Esophagus (tissue), 2 donors: ENCODE measurements around the gene HNRNPA2B1. TPM values are rescaled to one million over a fixed set of nuclear protein-coding genes. Genes with fewer than 3 reads are reported as not detected.

Source experiments
- H3K27ac ChIP-seq, 2 donors: one replicate each; pipeline ENCODE4 v1.5.1; 2013; ENCODE audit warnings: low read depth in 2 of 2, mild to moderate bottlenecking in 2 of 2, inconsistent platforms in 1 of 2, low read length in 1 of 2, moderate library complexity in 1 of 2
- H3K27me3 ChIP-seq, 2 donors: one replicate each; pipeline ENCODE4 v1.6.1; 2013; ENCODE audit warnings: low read length in 2 of 2, control low read depth in 1 of 2, mild to moderate bottlenecking in 1 of 2; ENCODE audit not compliant: insufficient read depth in 2 of 2, control insufficient read depth in 1 of 2
- H3K36me3 ChIP-seq, 2 donors: one replicate each; pipeline ENCODE4 v1.6.1; 2013; ENCODE audit warnings: low read length in 1 of 2; ENCODE audit not compliant: control insufficient read depth in 2 of 2, insufficient read depth in 2 of 2
- H3K4me1 ChIP-seq, 2 donors: one replicate each; pipeline ENCODE4 v1.6.1; 2013; ENCODE audit warnings: low read length in 1 of 2; ENCODE audit not compliant: control insufficient read depth in 2 of 2, insufficient read depth in 2 of 2
- H3K4me3 ChIP-seq, 2 donors: one replicate each; pipeline ENCODE4 v1.5.1; 2013; ENCODE audit warnings: low read length in 2 of 2, mild to moderate bottlenecking in 2 of 2, low read depth in 1 of 2, moderate library complexity in 1 of 2
- H3K9me3 ChIP-seq, 2 donors: one replicate each; pipeline ENCODE4 v1.6.1; 2013; ENCODE audit warnings: mild to moderate bottlenecking in 2 of 2, low read depth in 1 of 2, low read length in 1 of 2, moderate library complexity in 1 of 2; ENCODE audit not compliant: control insufficient read depth in 2 of 2, insufficient read depth in 1 of 2
- WGBS, 2 donors: extraction: QIAGEN DNeasy Blood & Tissue Kit; methylation state at CpG; one replicate each; pipeline ENCODE4 v1.1.7; 2013; 5-methylcytosine and 5-hydroxymethylcytosine counted together
- polyA plus RNA-seq, 2 donors: library from polyadenylated mRNA; stranded (reverse); fragments of 200-250 nt; gene quantifications; one replicate each; pipeline ENCODE4 v1.2.3, GENCODE V29; 2013
- donor health status: healthy with polysubstance abuse.
- donor health status: Bipolar disorder and iron deficiency.

HNRNPA2B1 gene
- polyA plus RNA-seq, 2 donors = 461 to 511 TPM

- Histone ChIP-seq H3K36me3 (peaks cover 3 to 13% of the 10 kb centered on the region in 2 donors), H3K27me3 (no peaks in the 10 kb centered on the region), H3K9me3 (no peaks in the 10 kb centered on the region), H3K4me3 (no peak overlapping the region), H3K4me1 (no peaks in the 10 kb centered on the region), H3K27ac (no peak overlapping the region)
- WGBS, 2 donors = 57 to 86% methylated on average over 1 of the region's 1 CpG
These were observed 8.5 kb downstream of the HNRNPA2B1 start for GRCh38 chr7:26191974-26192479.

GRCh38 chr7:26191233-26191973 lies 9.1 kb downstream of the HNRNPA2B1 start:
- Histone ChIP-seq H3K4me1 (no peaks in the 10 kb centered on the region), H3K4me3 (no peak overlapping the region), H3K36me3 (peaks cover 3 to 13% of the 10 kb centered on the region in 2 donors), H3K9me3 (no peaks in the 10 kb centered on the region), H3K27ac (no peak overlapping the region), H3K27me3 (no peaks in the 10 kb centered on the region)
- 72 to 74% methylated on average over 7 of the region's 7 CpGs for WGBS, 2 donors

- H3K4me3 ChIP-seq = no peak overlapping the region
- no peaks in the 10 kb centered on the region for H3K27me3 ChIP-seq
- no peaks in the 10 kb centered on the region for H3K9me3 ChIP-seq
- no peak overlapping the region for H3K27ac ChIP-seq
- peaks cover 3 to 13% of the 10 kb centered on the region in 2 donors for H3K36me3 ChIP-seq
- no peaks in the 10 kb centered on the region for H3K4me1 ChIP-seq
- WGBS, 2 donors = 69 to 96% methylated on average over 1 of the region's 1 CpG
These were observed 10.1 kb downstream of the HNRNPA2B1 start for GRCh38 chr7:26190417-26190869.

- no peaks in the 10 kb centered on the region for H3K4me1 ChIP-seq
- H3K9me3 ChIP-seq = no peaks in the 10 kb centered on the region
- no peak overlapping the region for H3K27ac ChIP-seq
- 86% methylated on average over 3 of the region's 3 CpGs for WGBS, 2 donors
- peaks cover 3 to 13% of the 10 kb centered on the region in 2 donors for H3K36me3 ChIP-seq
- H3K27me3 ChIP-seq = no peaks in the 10 kb centered on the region
- no peak overlapping the region for H3K4me3 ChIP-seq
These were observed 10.8 kb downstream of the HNRNPA2B1 start for GRCh38 chr7:26189697-26190096.

GRCh38 chr7:26188957-26189541 lies 11.5 kb downstream of the HNRNPA2B1 start:
- Histone ChIP-seq H3K4me3 (no peak overlapping the region), H3K9me3 (no peaks in the 10 kb centered on the region), H3K36me3 (peaks cover 3 to 10% of the 10 kb centered on the region in 2 donors), H3K27ac (no peak overlapping the region), H3K4me1 (no peaks in the 10 kb centered on the region), H3K27me3 (no peaks in the 10 kb centered on the region)
- 83 to 92% methylated on average over 3 of the region's 3 CpGs for WGBS, 2 donors

GRCh38 chr7:26188206-26188956 lies 12.2 kb downstream of the HNRNPA2B1 start:
- Histone ChIP-seq H3K4me1 (no peaks in the 10 kb centered on the region), H3K27me3 (no peaks in the 10 kb centered on the region), H3K36me3 (peaks cover 3 to 10% of the 10 kb centered on the region in 2 donors), H3K9me3 (no peaks in the 10 kb centered on the region), H3K4me3 (no peak overlapping the region), H3K27ac (no peak overlapping the region)
- 85 to 86% methylated on average over 9 of the region's 9 CpGs for WGBS, 2 donors

GRCh38 chr7:26187380-26188205 lies 13.0 kb downstream of the HNRNPA2B1 start:
- Histone ChIP-seq H3K36me3 (peaks cover 3 to 10% of the 10 kb centered on the region in 2 donors), H3K4me1 (no peaks in the 10 kb centered on the region), H3K27me3 (no peaks in the 10 kb centered on the region), H3K9me3 (no peaks in the 10 kb centered on the region), H3K27ac (no peak overlapping the region), H3K4me3 (no peak overlapping the region)
- WGBS, 2 donors = 76 to 80% methylated on average over 11 of the region's 11 CpGs

GRCh38 chr7:26186364-26187311 lies 13.9 kb downstream of the HNRNPA2B1 start:
- peaks cover 3 to 8% of the 10 kb centered on the region in 2 donors for H3K36me3 ChIP-seq
- no peaks in the 10 kb centered on the region for H3K27me3 ChIP-seq
- no peaks in the 10 kb centered on the region for H3K9me3 ChIP-seq
- 81 to 82% methylated on average over 5 of the region's 5 CpGs for WGBS, 2 donors
- no peak overlapping the region for H3K4me3 ChIP-seq
- H3K4me1 ChIP-seq = no peaks in the 10 kb centered on the region
- no peak overlapping the region for H3K27ac ChIP-seq
